Keratinocyte (primary cell): ENCODE measurements around the gene HSP90AB1. TPM values are rescaled to one million over a fixed set of nuclear protein-coding genes. Genes with fewer than 3 reads are reported as not detected.

ENCODE experiments used
- DNase-seq: peaks from one replicate; pipeline ENCODE4 v3.0.0-alpha.2; 2011; ENCODE audit warnings: low read depth, missing footprints, low spot score
- FAIRE-seq: peaks from 2 replicates; lab custom pipeline; 2011; peaks lifted over from hg19 to GRCh38; lab: Jason Lieb, UNC
- H2AFZ ChIP-seq: 2 replicates; pipeline ENCODE4 v1.6.0; 2012; ENCODE audit warnings: low read length, control low read depth, inconsistent platforms; ENCODE audit not compliant: control insufficient read depth
- H3K27ac ChIP-seq: 2 replicates; pipeline ENCODE4 v1.5.1; 2011; ENCODE audit warnings: low read length; ENCODE audit not compliant: control insufficient read depth, insufficient read depth
- H3K27me3 ChIP-seq: 3 replicates; pipeline ENCODE4 v1.6.0; 2011; ENCODE audit warnings: low read length; ENCODE audit not compliant: control insufficient read depth, insufficient read depth; ENCODE audit errors: extremely low read depth
- H3K36me3 ChIP-seq, 2 experiments: 2 replicates in 1 of 2; 3 replicates in 1 of 2; pipeline ENCODE4 v1.5.1; 2011; ENCODE audit warnings: low read length in 2 of 2, mild to moderate bottlenecking in 1 of 2; ENCODE audit not compliant: control insufficient read depth in 2 of 2, insufficient read depth in 2 of 2; ENCODE audit errors: extremely low read depth in 1 of 2
- H3K4me1 ChIP-seq: 3 replicates; pipeline ENCODE4 v1.5.1; 2011; ENCODE audit warnings: low read length; ENCODE audit not compliant: control insufficient read depth, insufficient read depth; ENCODE audit errors: extremely low read depth
- H3K4me2 ChIP-seq: 3 replicates; pipeline ENCODE4 v1.6.0; 2011; ENCODE audit warnings: low read depth, low read length; ENCODE audit not compliant: control insufficient read depth, insufficient read depth; ENCODE audit errors: extremely low read depth
- H3K4me3 ChIP-seq, 3 experiments: fragments of 200-600 bp in 1 of 3; sonication (generic) in 1 of 3; 2 replicates in 2 of 3; 3 replicates in 1 of 3; pipeline ENCODE4 v1.5.1; 2011 to 2016; ENCODE audit warnings: low read length in 3 of 3, mild to moderate bottlenecking in 3 of 3, control low read depth in 2 of 3, inconsistent platforms in 1 of 3, low read depth in 1 of 3, mixed read lengths in 1 of 3, mixed run types in 1 of 3, moderate library complexity in 1 of 3; ENCODE audit not compliant: control insufficient read depth in 2 of 3, insufficient read depth in 2 of 3; ENCODE audit errors: extremely low read depth in 1 of 3
- H3K79me2 ChIP-seq: 2 replicates; pipeline ENCODE4 v1.6.0; 2012; ENCODE audit warnings: low read length; ENCODE audit not compliant: control insufficient read depth, insufficient read depth
- H3K9ac ChIP-seq: 3 replicates; pipeline ENCODE4 v1.6.0; 2011; ENCODE audit warnings: low read length; ENCODE audit not compliant: control insufficient read depth, insufficient read depth; ENCODE audit errors: extremely low read depth
- H3K9me1 ChIP-seq: 3 replicates; pipeline ENCODE4 v1.6.0; 2011; ENCODE audit warnings: low read length; ENCODE audit not compliant: control insufficient read depth, insufficient read depth; ENCODE audit errors: extremely low read depth
- H3K9me3 ChIP-seq: 2 replicates; pipeline ENCODE4 v1.5.1; 2012; ENCODE audit warnings: low read depth, low read length; ENCODE audit not compliant: control insufficient read depth
- H4K20me1 ChIP-seq: 3 replicates; pipeline ENCODE4 v1.6.0; 2011; ENCODE audit warnings: low read length; ENCODE audit not compliant: control insufficient read depth, insufficient read depth; ENCODE audit errors: extremely low read depth
- EZH2 ChIP-seq: IDR thresholded peaks from one replicate; pipeline ENCODE4 v1.6.1; 2012; ENCODE audit warnings: inconsistent platforms, mild to moderate bottlenecking, low read length, moderate library complexity
- dilution Hi-C: fragments of 300-500 bp; cut with MboI; formaldehyde crosslinking; loops from one replicate; pipeline ENCODE4 v1.7.0; 2020; ENCODE audit warnings: low sequenced_read_pairs; ENCODE audit not compliant: extremely low pct_ligation_motif_present
- polyA plus RNA-seq, 5 experiments: library from polyadenylated mRNA; depleted of rRNA in 3 of 5; stranded (reverse) in 3 of 5; stranded (forward) in 1 of 5; unstranded in 1 of 5; fragments of >200 nt; gene quantifications; 1 replicate in 1 of 5; 2 replicates in 3 of 5; 3 replicates in 1 of 5; pipeline versions ENCODE4 v1.2.1 to v1.2.3, GENCODE V29; 2011 to 2012; ENCODE audit warnings: missing spikeins in 2 of 5, low read depth in 1 of 5, low replicate concordance in 1 of 5
- TF ChIP-seq, protein P1 (sequence below), 3 experiments: IDR thresholded peaks in 1 of 3; conservative IDR thresholded peaks in 1 of 3; optimal IDR thresholded peaks in 1 of 3; 2 replicates in 2 of 3; 3 replicates in 1 of 3; pipeline versions ENCODE3 to v1.5.1; 2011; ENCODE audit warnings: low read length in 3 of 3, mild to moderate bottlenecking in 3 of 3, moderate library complexity in 2 of 3, control low read depth in 1 of 3, inconsistent platforms in 1 of 3; ENCODE audit not compliant: insufficient read depth in 2 of 3; ENCODE audit errors: extremely low read depth in 1 of 3

Gene HSP90AB1
- polyA plus RNA-seq, 1 donor (not counting 4 experiments of a cell fraction or from before 2014, with no cell fraction given) = 1,089 TPM

DNA sequence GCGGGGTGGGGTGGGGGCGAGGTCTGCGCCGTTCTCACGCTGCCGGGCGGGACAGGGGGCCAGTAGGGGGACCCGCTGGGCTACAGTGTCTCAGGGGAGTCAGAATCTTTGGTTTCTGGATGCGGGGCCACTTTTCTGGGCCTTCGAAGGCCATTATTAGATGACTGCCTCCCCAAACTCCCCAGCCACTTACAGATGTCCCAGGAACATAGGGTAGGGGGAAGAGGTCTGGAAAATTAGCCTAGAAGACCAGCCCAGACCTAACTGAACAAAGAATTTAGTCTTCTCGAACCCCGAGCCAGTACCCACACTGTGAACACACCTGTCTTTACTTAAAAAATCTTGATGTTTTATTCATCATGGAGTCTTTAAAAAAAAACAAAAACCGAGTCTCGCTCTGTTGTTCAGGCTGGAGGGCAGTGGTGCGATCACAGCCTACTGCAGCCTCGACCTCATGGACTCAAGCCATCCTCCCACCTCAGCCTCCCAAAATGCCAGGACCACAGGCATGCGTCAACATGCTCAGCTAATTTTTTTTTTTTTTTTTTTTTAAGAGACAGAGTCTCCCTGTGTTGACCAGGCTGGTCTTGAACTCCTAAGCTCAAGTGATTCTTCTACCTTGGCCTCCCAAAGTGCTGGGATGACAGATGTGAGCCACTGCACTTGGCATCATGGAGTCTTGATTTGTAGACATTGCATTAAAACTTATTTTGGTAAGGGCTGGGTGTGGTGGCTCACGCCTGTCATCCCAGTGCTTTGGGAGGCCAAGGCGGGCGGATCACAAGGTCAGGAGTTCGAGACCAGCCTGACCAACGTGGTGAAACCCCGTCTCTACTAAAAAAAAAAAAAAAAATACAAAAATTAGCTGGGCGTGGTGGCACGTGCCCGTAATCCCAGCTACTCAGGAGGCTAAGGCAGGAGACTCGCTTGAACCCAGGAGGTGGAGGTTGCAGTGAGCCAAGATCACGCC is 26.8 kb upstream of the HSP90AB1 start:
- no peak for DNase-seq
- Histone ChIP-seq H3K9ac (no peak overlapping the region), H3K9me1 (no peaks in the 10 kb centered on the region), H3K4me3 (no peak overlapping the region), H2AFZ (no peak overlapping the region), H3K4me2 (no peak overlapping the region), H3K9me3 (no peaks in the 10 kb centered on the region), H3K4me1 (peaks cover 36% of the 10 kb centered on the region), H3K27ac (no peak overlapping the region), H4K20me1 (no peaks in the 10 kb centered on the region), H3K79me2 (peaks cover 12% of the 10 kb centered on the region), H3K27me3 (no peaks in the 10 kb centered on the region), H3K36me3 (no peaks in the 10 kb centered on the region)
- no peak for TF ChIP-seq EZH2
- TF ChIP-seq, protein P1, sequence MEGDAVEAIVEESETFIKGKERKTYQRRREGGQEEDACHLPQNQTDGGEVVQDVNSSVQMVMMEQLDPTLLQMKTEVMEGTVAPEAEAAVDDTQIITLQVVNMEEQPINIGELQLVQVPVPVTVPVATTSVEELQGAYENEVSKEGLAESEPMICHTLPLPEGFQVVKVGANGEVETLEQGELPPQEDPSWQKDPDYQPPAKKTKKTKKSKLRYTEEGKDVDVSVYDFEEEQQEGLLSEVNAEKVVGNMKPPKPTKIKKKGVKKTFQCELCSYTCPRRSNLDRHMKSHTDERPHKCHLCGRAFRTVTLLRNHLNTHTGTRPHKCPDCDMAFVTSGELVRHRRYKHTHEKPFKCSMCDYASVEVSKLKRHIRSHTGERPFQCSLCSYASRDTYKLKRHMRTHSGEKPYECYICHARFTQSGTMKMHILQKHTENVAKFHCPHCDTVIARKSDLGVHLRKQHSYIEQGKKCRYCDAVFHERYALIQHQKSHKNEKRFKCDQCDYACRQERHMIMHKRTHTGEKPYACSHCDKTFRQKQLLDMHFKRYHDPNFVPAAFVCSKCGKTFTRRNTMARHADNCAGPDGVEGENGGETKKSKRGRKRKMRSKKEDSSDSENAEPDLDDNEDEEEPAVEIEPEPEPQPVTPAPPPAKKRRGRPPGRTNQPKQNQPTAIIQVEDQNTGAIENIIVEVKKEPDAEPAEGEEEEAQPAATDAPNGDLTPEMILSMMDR (optimal IDR thresholded peaks at IDR 0.05 in 1 of 3, IDR thresholded peaks at IDR 0.05 in 1 of 3, conservative IDR thresholded peaks at IDR 0.05 in 1 of 3; ENCODE audit: extremely low read depth in 1 of 3, insufficient read depth in 2 of 3, low read length in 3 of 3) = no peak
- dilution Hi-C loops = no loop called here
- no peak for FAIRE-seq

- Histone ChIP-seq H3K79me2 (peaks cover 18% of the 10 kb centered on the region), H3K4me2 (no peak overlapping the region), H3K4me1 (peaks cover 42% of the 10 kb centered on the region), H3K9me1 (no peaks in the 10 kb centered on the region), H3K36me3 (no peaks in the 10 kb centered on the region), H2AFZ (peak overlapping the region; percentile 34), H3K9ac (no peak overlapping the region), H3K27me3 (no peaks in the 10 kb centered on the region), H4K20me1 (no peaks in the 10 kb centered on the region), H3K9me3 (no peaks in the 10 kb centered on the region), H3K27ac (no peak overlapping the region), H3K4me3 (no peak overlapping the region)
- TF ChIP-seq EZH2 = no peak
- TF ChIP-seq, protein P1 (optimal IDR thresholded peaks at IDR 0.05 in 1 of 3, IDR thresholded peaks at IDR 0.05 in 1 of 3, conservative IDR thresholded peaks at IDR 0.05 in 1 of 3; ENCODE audit: extremely low read depth in 1 of 3, insufficient read depth in 2 of 3, low read length in 3 of 3) = no peak
- dilution Hi-C loops = no loop called here
- DNase-seq (no peak), FAIRE-seq (no peak)
Measured at GRCh38 chr6:44220913-44221290, 26.0 kb upstream of the HSP90AB1 start.
